ENCODE data around the gene PM20D2. TPM values are rescaled to one million over a fixed set of nuclear protein-coding genes. Genes with fewer than 3 reads are reported as not detected.

Gene PM20D2
- total RNA-seq, 1 donor from 2014 or later, result 8.1 TPM

DNA sequence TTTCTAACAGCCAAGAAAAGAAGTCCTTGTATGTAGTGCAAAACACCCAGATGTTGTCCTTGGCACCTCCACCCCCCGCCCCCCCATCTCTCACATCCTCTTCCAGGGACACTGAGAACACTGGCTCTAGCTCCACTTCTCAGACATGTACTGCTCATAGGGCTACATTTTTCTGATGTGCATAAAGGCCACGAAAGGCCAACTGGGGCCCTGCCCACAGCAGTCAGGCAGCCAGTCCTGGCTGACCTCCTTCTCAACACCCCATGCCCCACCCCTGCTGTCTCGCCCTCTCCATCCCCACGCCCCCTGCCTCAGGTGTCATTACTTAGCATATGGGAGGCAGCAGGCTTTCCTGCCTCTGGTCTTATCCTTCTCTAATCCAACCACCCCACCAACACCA is 60.0 kb downstream of the PM20D2 start:
- no peaks in the 10 kb centered on the region for H3K36me3 ChIP-seq
- H3K4me1 ChIP-seq, result no peaks in the 10 kb centered on the region
- H3K9me3 ChIP-seq, result no peaks in the 10 kb centered on the region
- H3K4me3 ChIP-seq, result no peak overlapping the region
- H3K27me3 ChIP-seq (ENCODE audit: low read depth), result no peaks in the 10 kb centered on the region
- intact Hi-C loops (cut with DNase I), result no loop called here
- H3K27ac ChIP-seq, result no peak overlapping the region
- TF ChIP-seq, protein P1, sequence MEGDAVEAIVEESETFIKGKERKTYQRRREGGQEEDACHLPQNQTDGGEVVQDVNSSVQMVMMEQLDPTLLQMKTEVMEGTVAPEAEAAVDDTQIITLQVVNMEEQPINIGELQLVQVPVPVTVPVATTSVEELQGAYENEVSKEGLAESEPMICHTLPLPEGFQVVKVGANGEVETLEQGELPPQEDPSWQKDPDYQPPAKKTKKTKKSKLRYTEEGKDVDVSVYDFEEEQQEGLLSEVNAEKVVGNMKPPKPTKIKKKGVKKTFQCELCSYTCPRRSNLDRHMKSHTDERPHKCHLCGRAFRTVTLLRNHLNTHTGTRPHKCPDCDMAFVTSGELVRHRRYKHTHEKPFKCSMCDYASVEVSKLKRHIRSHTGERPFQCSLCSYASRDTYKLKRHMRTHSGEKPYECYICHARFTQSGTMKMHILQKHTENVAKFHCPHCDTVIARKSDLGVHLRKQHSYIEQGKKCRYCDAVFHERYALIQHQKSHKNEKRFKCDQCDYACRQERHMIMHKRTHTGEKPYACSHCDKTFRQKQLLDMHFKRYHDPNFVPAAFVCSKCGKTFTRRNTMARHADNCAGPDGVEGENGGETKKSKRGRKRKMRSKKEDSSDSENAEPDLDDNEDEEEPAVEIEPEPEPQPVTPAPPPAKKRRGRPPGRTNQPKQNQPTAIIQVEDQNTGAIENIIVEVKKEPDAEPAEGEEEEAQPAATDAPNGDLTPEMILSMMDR (IDR thresholded peaks at IDR 0.05), result no peak
- DNase-seq, result no peak
- no peak for ATAC-seq

DNA sequence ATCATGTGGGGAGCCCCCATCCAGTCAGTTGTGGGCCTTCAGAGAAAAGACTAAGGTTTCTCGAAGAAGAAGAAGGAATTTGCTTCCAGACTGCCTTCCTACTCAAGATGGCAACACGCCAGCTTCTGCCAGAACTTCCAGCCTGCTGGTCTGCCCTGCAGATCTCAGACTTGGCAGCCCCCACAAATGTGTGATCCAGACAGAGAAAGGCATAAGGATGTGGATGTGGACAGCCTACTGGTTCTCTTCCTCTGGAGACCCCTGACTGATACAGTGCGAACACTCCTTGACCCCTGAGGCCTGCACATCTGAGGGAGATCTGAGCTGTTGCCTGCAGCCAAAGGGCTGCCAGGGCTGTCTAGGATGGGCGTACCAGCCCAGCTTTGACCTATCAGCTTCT is 62.7 kb downstream of the PM20D2 start:
- no peaks in the 10 kb centered on the region for H3K27me3 ChIP-seq (ENCODE audit: low read depth)
- H3K9me3 ChIP-seq, result no peaks in the 10 kb centered on the region
- TF ChIP-seq, protein P1 (IDR thresholded peaks at IDR 0.05), result no peak
- H3K36me3 ChIP-seq, result no peaks in the 10 kb centered on the region
- no peaks in the 10 kb centered on the region for H3K4me1 ChIP-seq
- DNase-seq (no peak), ATAC-seq (peak in 1 of 2 donors; percentile 21)
- no peak overlapping the region for H3K27ac ChIP-seq
- intact Hi-C loops (cut with DNase I), result no loop called here
- no peak overlapping the region for H3K4me3 ChIP-seq

DNA sequence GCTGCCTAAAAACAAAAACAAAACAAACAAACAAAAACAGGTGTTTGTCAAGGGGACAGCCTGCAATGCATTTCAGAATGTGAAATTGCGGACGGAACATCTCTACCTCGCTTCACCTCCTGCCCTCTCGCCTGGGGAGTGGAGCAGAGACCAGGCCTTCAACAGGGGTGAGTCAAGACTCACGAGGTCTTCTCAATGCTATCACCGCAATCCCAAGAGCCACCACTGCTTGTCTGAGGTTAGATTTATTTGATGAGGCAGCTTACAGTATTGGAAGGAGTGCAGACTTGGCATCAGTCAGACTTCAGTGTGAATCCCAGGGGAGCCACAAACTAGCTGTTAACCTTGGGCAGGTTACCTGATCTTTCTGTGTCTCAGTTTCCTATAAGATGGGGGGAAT is 63.6 kb downstream of the PM20D2 start:
- intact Hi-C loops (cut with DNase I), result no loop called here
- DNase-seq (no peak), ATAC-seq (no peak)
- Histone ChIP-seq H3K27me3 (ENCODE audit: low read depth) (no peaks in the 10 kb centered on the region), H3K36me3 (no peaks in the 10 kb centered on the region), H3K27ac (no peak overlapping the region), H3K9me3 (no peaks in the 10 kb centered on the region), H3K4me1 (no peaks in the 10 kb centered on the region), H3K4me3 (no peak overlapping the region)
- TF ChIP-seq, protein P1 (IDR thresholded peaks at IDR 0.05), result no peak

DNA sequence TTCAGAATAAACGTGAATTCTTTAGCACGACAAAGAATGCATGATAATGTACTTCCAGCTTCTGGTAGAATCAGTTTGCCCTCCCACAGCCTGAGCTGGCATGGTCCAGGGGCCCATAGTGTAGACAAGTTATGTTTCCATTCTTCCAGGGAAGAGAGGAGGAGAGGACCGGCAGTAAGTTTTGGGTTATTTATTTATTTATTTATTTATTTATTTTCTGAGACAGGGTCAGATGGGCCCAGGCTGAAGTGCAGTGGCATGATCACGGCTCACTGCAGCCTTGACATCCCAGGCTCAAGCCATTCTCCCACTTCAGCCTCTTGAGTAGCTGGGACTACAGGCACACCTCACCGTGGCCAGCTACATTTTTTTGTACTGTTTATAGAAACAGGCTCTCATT is 66.6 kb downstream of the PM20D2 start:
- intact Hi-C loops (cut with DNase I), result no loop called here
- no peak overlapping the region for H3K4me3 ChIP-seq
- H3K9me3 ChIP-seq, result no peaks in the 10 kb centered on the region
- no peaks in the 10 kb centered on the region for H3K4me1 ChIP-seq
- TF ChIP-seq, protein P1 (IDR thresholded peaks at IDR 0.05), result no peak
- no peaks in the 10 kb centered on the region for H3K36me3 ChIP-seq
- no peak overlapping the region for H3K27ac ChIP-seq
- ATAC-seq, result no peak
- DNase-seq, result no peak
- H3K27me3 ChIP-seq (ENCODE audit: low read depth), result no peaks in the 10 kb centered on the region

DNA sequence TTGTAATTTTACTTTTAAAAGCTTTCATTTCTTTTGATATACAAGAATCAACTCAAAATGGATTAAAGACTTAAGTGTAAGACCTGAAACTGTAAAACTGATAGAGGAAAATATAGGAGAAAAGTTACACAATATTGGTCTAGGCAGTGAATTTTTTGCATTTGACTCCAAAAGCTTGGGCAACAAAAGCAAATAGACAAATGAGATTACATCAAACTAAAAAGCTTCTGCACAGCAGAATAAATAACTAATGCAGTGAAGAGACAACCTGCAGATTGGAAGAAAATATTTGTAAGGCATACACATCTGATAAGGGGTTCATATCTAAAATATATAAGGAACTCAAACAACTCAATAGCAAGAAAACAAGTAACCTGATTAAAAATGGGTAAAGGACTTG is 68.3 kb downstream of the PM20D2 start:
- no peaks in the 10 kb centered on the region for H3K9me3 ChIP-seq
- no peak overlapping the region for H3K4me3 ChIP-seq
- H3K27ac ChIP-seq, result no peak overlapping the region
- no peaks in the 10 kb centered on the region for H3K27me3 ChIP-seq (ENCODE audit: low read depth)
- DNase-seq, result no peak
- TF ChIP-seq, protein P1 (IDR thresholded peaks at IDR 0.05), result no peak
- H3K4me1 ChIP-seq, result no peaks in the 10 kb centered on the region
- intact Hi-C loops (cut with DNase I), result no loop called here
- ATAC-seq, result no peak
- no peaks in the 10 kb centered on the region for H3K36me3 ChIP-seq

Other genes with a start within 250 kb of the PM20D2 start
- gene RNGTT, start 182.4 kb upstream of the PM20D2 start, total RNA-seq, result 11.4 TPM
- 198 TPM for gene PNRC1, start 65.3 kb upstream of the PM20D2 start, total RNA-seq
- not detected for gene SRSF12, start 28.0 kb upstream of the PM20D2 start, total RNA-seq
- not detected for gene GABRR1, start 71.3 kb downstream of the PM20D2 start, total RNA-seq
- gene GABRR2, start 169.2 kb downstream of the PM20D2 start, total RNA-seq, result 1.2 TPM
- gene UBE2J1, start 206.7 kb downstream of the PM20D2 start, total RNA-seq, result 46.9 TPM